ENCODE measurements around the gene ZBTB7B.

DNA sequence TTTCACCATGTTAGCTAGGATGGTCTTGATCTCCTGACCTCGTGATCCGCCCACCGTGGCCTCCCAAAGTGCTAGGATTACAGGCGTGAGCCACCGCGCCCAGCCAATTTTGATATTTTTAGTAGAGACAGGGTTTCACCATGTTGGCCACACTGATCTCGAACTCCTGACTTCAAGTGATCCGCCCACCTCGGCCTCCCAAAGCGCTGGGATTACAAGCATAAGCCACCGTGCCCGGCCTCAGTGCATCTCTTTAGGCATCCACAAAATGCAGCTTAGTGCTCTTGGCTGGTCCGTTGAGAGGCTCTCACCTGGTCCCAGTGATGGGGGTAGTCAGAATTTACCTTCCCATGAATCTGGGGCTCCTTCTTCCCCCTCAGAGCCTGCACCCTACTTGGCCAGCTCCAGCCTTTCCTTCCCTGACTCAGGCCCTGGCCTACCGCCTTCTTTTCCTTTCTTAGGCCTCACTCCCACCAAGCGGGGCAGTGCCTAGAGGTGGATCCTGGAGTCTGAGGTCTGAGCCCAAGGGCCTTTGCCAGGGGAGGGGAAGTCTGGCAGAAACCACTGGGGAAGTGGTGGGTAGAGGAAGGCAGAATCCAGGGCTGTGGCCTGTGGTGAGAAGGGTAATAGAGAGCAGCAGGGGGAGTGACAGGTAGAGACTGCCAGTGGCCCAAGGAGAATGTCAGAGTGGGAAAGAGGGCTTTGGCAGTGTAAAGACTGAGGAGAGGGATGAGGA lies 5.5 kb upstream of the ZBTB7B start:
- TF ChIP-seq GATA2 (IDR thresholded peaks at IDR 0.05; ENCODE audit: low read depth, low read length) (no peak), GATA3 (IDR thresholded peaks at IDR 0.05; ENCODE audit: low read depth, low read length) (no peak)

Measured in SH-SY5Y (cell line).